NCI-H748 (cell line): ENCODE data around the gene CCDC43.
"Not testable (repeated sequence)": the region's sequence is repeated elsewhere in the genome, so short reads cannot be mapped to it uniquely, and the experiment has no call there.

ENCODE experiments used
- DNase-seq: peaks from one replicate; lab custom pipeline; 2025; ENCODE audit not compliant: unreplicated experiment; lab: John Stamatoyannopoulos, UW

CCDC43 gene

GRCh38 chr17:44689477-44690217 is at the start of gene CCDC43:
Gene CCDC43 (minus strand): TSS chr17:44689776. CDS start chr17:44689753, 23 bp downstream.
- peak; percentile 91 for DNase-seq

GRCh38 chr17:44738214-44738906 is 48.8 kb upstream of the CCDC43 start:
- no peak for DNase-seq

GRCh38 chr17:44736551-44737240 is 47.1 kb upstream of the CCDC43 start:
- DNase-seq: no peak

GRCh38 chr17:44734272-44734671 is 44.7 kb upstream of the CCDC43 start:
- DNase-seq: no peak

GRCh38 chr17:44733753-44734152 is 44.2 kb upstream of the CCDC43 start:
- DNase-seq: peak; percentile 12

GRCh38 chr17:44726121-44726520 is 36.5 kb upstream of the CCDC43 start:
- DNase-seq: not testable (repeated sequence)

- no peak for DNase-seq
These were observed 32.7 kb upstream of the CCDC43 start for GRCh38 chr17:44722254-44722653.

GRCh38 chr17:44719444-44719843 is 29.9 kb upstream of the CCDC43 start:
- DNase-seq: no peak

- peak; percentile 91 for DNase-seq
These were observed 19.1 kb upstream of the CCDC43 start, which contains the start of gene DBF4B for GRCh38 chr17:44708401-44709263. Gene DBF4B (plus strand): TSS chr17:44708665. CDS start chr17:44708821, 156 bp downstream.

- DNase-seq: no peak
These were observed 18.3 kb upstream of the CCDC43 start for GRCh38 chr17:44707755-44708400.

GRCh38 chr17:44700288-44700687 is 10.7 kb upstream of the CCDC43 start:
- DNase-seq: not testable (repeated sequence)

- DNase-seq: no peak
These were observed 4.0 kb upstream of the CCDC43 start for GRCh38 chr17:44693609-44694008.

GRCh38 chr17:44690746-44691306 is 1.2 kb upstream of the CCDC43 start:
- peak; percentile 2 for DNase-seq

- DNase-seq: no peak
These were observed 700 bp downstream of the CCDC43 start for GRCh38 chr17:44688675-44689476.

- DNase-seq: no peak
These were observed 1.4 kb downstream of the CCDC43 start for GRCh38 chr17:44688200-44688599.

- no peak for DNase-seq
These were observed 1.8 kb downstream of the CCDC43 start for GRCh38 chr17:44687756-44688155.

GRCh38 chr17:44683303-44683702 is 6.3 kb downstream of the CCDC43 start:
- not testable (repeated sequence) for DNase-seq

GRCh38 chr17:44677136-44677535 is 12.4 kb downstream of the CCDC43 start:
- DNase-seq: no peak

GRCh38 chr17:44673893-44674292 is 15.7 kb downstream of the CCDC43 start:
- DNase-seq: no peak
